H9 (cell line): ENCODE measurements around the gene TGFBR1. TPM values are rescaled to one million over a fixed set of nuclear protein-coding genes. Genes with fewer than 3 reads are reported as not detected.

ENCODE experiments used
- DNase-seq: peaks from one replicate; pipeline ENCODE4 v3.0.0-alpha.2; 2017
- H2AFZ ChIP-seq: one replicate; pipeline ENCODE4 v1.6.1; 2013; ENCODE audit warnings: mild to moderate bottlenecking, low read length, control low read depth, moderate library complexity
- H2AK5ac ChIP-seq: 2 replicates; pipeline ENCODE4 v1.6.1; 2013; ENCODE audit warnings: low read length, control low read depth, mixed read lengths; ENCODE audit not compliant: insufficient read length
- H2BK120ac ChIP-seq: one replicate; pipeline ENCODE4 v1.6.1; 2013; ENCODE audit warnings: low read depth, mild to moderate bottlenecking, low read length, control low read depth, inconsistent platforms; ENCODE audit not compliant: poor library complexity, severe bottlenecking
- H2BK12ac ChIP-seq: 2 replicates; pipeline ENCODE4 v1.6.1; 2013; ENCODE audit warnings: low read length, control low read depth, mixed read lengths, low read depth; ENCODE audit not compliant: insufficient read length
- H2BK15ac ChIP-seq: 2 replicates; pipeline ENCODE4 v1.6.1; 2013; ENCODE audit warnings: low read depth, low read length, control low read depth
- H2BK20ac ChIP-seq: one replicate; pipeline ENCODE4 v1.6.1; 2013; ENCODE audit warnings: low read depth, mild to moderate bottlenecking, low read length, control low read depth, inconsistent platforms; ENCODE audit not compliant: poor library complexity, severe bottlenecking
- H2BK5ac ChIP-seq: 2 replicates; pipeline ENCODE4 v1.6.1; 2013; ENCODE audit warnings: low read length, control low read depth, mixed read lengths; ENCODE audit not compliant: insufficient read length
- H3K14ac ChIP-seq: 2 replicates; pipeline ENCODE4 v1.6.1; 2013; ENCODE audit warnings: low read length, control low read depth; ENCODE audit not compliant: insufficient read depth
- H3K18ac ChIP-seq: 2 replicates; pipeline ENCODE4 v1.6.1; 2013; ENCODE audit warnings: low read depth, mild to moderate bottlenecking, mixed read lengths, low read length, control low read depth; ENCODE audit not compliant: insufficient read length
- H3K23ac ChIP-seq: 2 replicates; pipeline ENCODE4 v1.6.1; 2013; ENCODE audit warnings: low read length, control low read depth, mixed read lengths, low read depth; ENCODE audit not compliant: insufficient read length
- H3K23me2 ChIP-seq: 2 replicates; pipeline ENCODE4 v1.6.1; 2013; ENCODE audit warnings: low read depth, mild to moderate bottlenecking, mixed read lengths, low read length, control low read depth; ENCODE audit not compliant: insufficient read length, poor library complexity, severe bottlenecking
- H3K27ac ChIP-seq: 2 replicates; pipeline ENCODE4 v1.5.1; 2013; ENCODE audit warnings: low read length, control low read depth, mixed read lengths, low read depth; ENCODE audit not compliant: insufficient read length
- H3K27me3 ChIP-seq: 2 replicates; pipeline ENCODE4 v1.6.1; 2013; ENCODE audit warnings: low read length, control low read depth, inconsistent platforms; ENCODE audit not compliant: insufficient read depth
- H3K4ac ChIP-seq: 2 replicates; pipeline ENCODE4 v1.6.1; 2013; ENCODE audit warnings: low read depth, mild to moderate bottlenecking, control low read depth, inconsistent platforms, low read length, moderate library complexity
- H3K4me1 ChIP-seq: 2 replicates; pipeline ENCODE4 v1.6.1; 2013; ENCODE audit warnings: low read length, control low read depth, inconsistent platforms; ENCODE audit not compliant: insufficient read depth
- H3K4me2 ChIP-seq: 2 replicates; pipeline ENCODE4 v1.6.1; 2013; ENCODE audit warnings: low read length, control low read depth, mixed read lengths; ENCODE audit not compliant: insufficient read length, insufficient read depth
- H3K56ac ChIP-seq: 2 replicates; pipeline ENCODE4 v1.6.1; 2013; ENCODE audit warnings: low read depth, mild to moderate bottlenecking, mixed read lengths, low read length, control low read depth; ENCODE audit not compliant: insufficient read length
- H3K79me1 ChIP-seq: 2 replicates; pipeline ENCODE4 v1.6.1; 2013; ENCODE audit warnings: low read depth, mild to moderate bottlenecking, moderate library complexity, low read length, control low read depth, inconsistent platforms; ENCODE audit not compliant: insufficient read depth, poor library complexity, severe bottlenecking
- H3K79me2 ChIP-seq: 2 replicates; pipeline ENCODE4 v1.6.1; 2013; ENCODE audit warnings: low read length, control low read depth, inconsistent platforms; ENCODE audit not compliant: insufficient read depth
- H3K9ac ChIP-seq: 2 replicates; pipeline ENCODE4 v1.6.1; 2013; ENCODE audit warnings: low read length, control low read depth, mixed read lengths; ENCODE audit not compliant: insufficient read length; ENCODE audit errors: extremely low read depth
- H3K9me3 ChIP-seq: one replicate; pipeline ENCODE4 v1.6.1; 2013; ENCODE audit warnings: low read depth, low read length, inconsistent platforms; ENCODE audit not compliant: control insufficient read depth
- H3T11ph ChIP-seq: one replicate; pipeline ENCODE4 v1.6.1; 2013; ENCODE audit warnings: mild to moderate bottlenecking, low read length, control low read depth, inconsistent platforms
- H4K20me1 ChIP-seq: one replicate; pipeline ENCODE4 v1.6.1; 2013; ENCODE audit not compliant: control insufficient read depth, insufficient read length, insufficient read depth
- H4K5ac ChIP-seq: 2 replicates; pipeline ENCODE4 v1.6.1; 2013; ENCODE audit warnings: low read depth, mild to moderate bottlenecking, mixed read lengths, low read length, control low read depth; ENCODE audit not compliant: insufficient read length
- H4K8ac ChIP-seq: replicated peaks from 2 replicates; pipeline ENCODE4 v1.6.1; 2013; ENCODE audit warnings: low read length, control low read depth, mixed read lengths, low read depth; ENCODE audit not compliant: insufficient read length
- H4K91ac ChIP-seq: 2 replicates; pipeline ENCODE4 v1.6.1; 2013; ENCODE audit warnings: low read depth, mild to moderate bottlenecking, moderate library complexity, mixed read lengths, low read length, control low read depth; ENCODE audit not compliant: insufficient read length
- H3K27ac Mint-ChIP-seq, 3 experiments: 2 replicates in 2 of 3; 3 replicates in 1 of 3; pipeline ENCODE4 v1.8.0; 2020 to 2021; ENCODE audit warnings: mixed read lengths in 3 of 3, mild to moderate bottlenecking in 1 of 3, moderate library complexity in 1 of 3
- H3K27me3 Mint-ChIP-seq: 2 replicates; pipeline ENCODE4 v1.8.0; 2021; ENCODE audit warnings: low read depth, mild to moderate bottlenecking, moderate library complexity, mixed read lengths
- H3K36me3 Mint-ChIP-seq, 3 experiments: 2 replicates in 2 of 3; 3 replicates in 1 of 3; pipeline ENCODE4 v1.8.0; 2020 to 2021; ENCODE audit warnings: low read depth in 3 of 3, mixed read lengths in 3 of 3; ENCODE audit not compliant: insufficient read depth in 1 of 3
- H3K4me1 Mint-ChIP-seq, 2 experiments: 2 replicates each; pipeline ENCODE4 v1.8.0; 2020; ENCODE audit warnings: mixed read lengths in 2 of 2
- H3K4me3 Mint-ChIP-seq, 2 experiments: 2 replicates in 1 of 2; 3 replicates in 1 of 2; pipeline ENCODE4 v1.8.0; 2020 to 2021; ENCODE audit warnings: mild to moderate bottlenecking in 2 of 2, mixed read lengths in 2 of 2, moderate library complexity in 1 of 2
- H3K9me3 Mint-ChIP-seq, 2 experiments: 2 replicates in 1 of 2; 3 replicates in 1 of 2; pipeline ENCODE4 v1.8.0; 2020; ENCODE audit warnings: mild to moderate bottlenecking in 2 of 2, mixed read lengths in 2 of 2, moderate library complexity in 1 of 2
- CTCF ChIP-seq: fragments of 200-600 bp; sonication (generic); conservative IDR thresholded peaks from 3 replicates; pipeline ENCODE4 v1.8.0; 2021; ENCODE audit warnings: antibody characterized with exemption, mild to moderate bottlenecking
- WGBS: extraction: QIAGEN DNeasy Blood & Tissue Kit; methylation state at CpG from one replicate; pipeline ENCODE4 v1.1.7; 2013; ENCODE audit warnings: missing lambda C conversion rate, low lambda C conversion rate, mixed read lengths; ENCODE audit not compliant: insufficient read length; ENCODE audit errors: extremely low coverage; 5-methylcytosine and 5-hydroxymethylcytosine counted together
- total RNA-seq: library from RNA; stranded (reverse); gene quantifications from 2 replicates; pipeline ENCODE4 v1.2.1, GENCODE V29; 2021

Gene TGFBR1
- total RNA-seq, 1 experiment from 2014 or later, result 59.3 TPM

DNA sequence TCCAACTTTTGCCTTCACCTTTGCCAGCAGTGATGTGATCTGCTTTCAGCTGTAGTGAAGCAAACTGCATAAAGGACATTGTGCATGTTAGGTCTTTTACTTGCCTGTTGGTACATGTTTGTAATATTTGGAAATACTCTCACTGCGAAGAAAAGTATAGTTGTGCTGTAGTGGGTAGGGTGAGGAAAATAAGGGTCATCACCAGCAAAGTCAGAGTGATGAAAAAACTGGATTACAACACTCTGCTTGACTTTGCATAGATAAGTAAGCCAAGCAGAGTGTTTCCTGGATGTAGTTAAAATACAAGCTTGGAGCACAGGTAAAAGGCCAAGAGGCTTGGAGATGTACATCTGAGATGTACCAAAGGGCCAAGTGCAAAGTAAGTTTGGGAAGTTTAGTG, 16.7 kb downstream of the TGFBR1 start:
- H4K8ac ChIP-seq, result no peak overlapping the region
- no peak overlapping the region for H3K27ac ChIP-seq
- no peak overlapping the region for H2BK12ac ChIP-seq
- Mint-ChIP-seq H3K4me1 (peaks cover 4 to 14% of the 10 kb centered on the region in 2 experiments), H3K9me3 (peaks cover 3 to 11% of the 10 kb centered on the region in 2 experiments; a peak in 3 of 5 replicates), H3K27me3 (no peaks in the 10 kb centered on the region), H3K27ac (no peak overlapping the region), H3K36me3 (peaks cover 0 to 18% (median 13%) of the 10 kb centered on the region in 3 experiments; a peak in 5 of 7 replicates), H3K4me3 (no peak overlapping the region)
- H4K5ac ChIP-seq, result no peak overlapping the region
- H2BK120ac ChIP-seq, result no peak overlapping the region
- H3K14ac ChIP-seq, result no peak overlapping the region
- no peak overlapping the region for H3K23ac ChIP-seq
- H2AK5ac ChIP-seq, result no peak overlapping the region
- H3K9me3 ChIP-seq, result peaks cover under 1% of the 10 kb centered on the region
- no peak overlapping the region for H4K91ac ChIP-seq
- H3K27me3 ChIP-seq, result no peaks in the 10 kb centered on the region
- H2BK5ac ChIP-seq, result no peak overlapping the region
- no peak overlapping the region for H3K18ac ChIP-seq
- no peak overlapping the region for H3K9ac ChIP-seq
- peaks cover 11% of the 10 kb centered on the region for H3K79me1 ChIP-seq
- no peak overlapping the region for H2BK20ac ChIP-seq
- H3K79me2 ChIP-seq, result peaks cover 7% of the 10 kb centered on the region; the same call in 1 of the 2 replicates
- DNase-seq, result no peak
- H2BK15ac ChIP-seq, result no peak overlapping the region
- H2AFZ ChIP-seq, result no peak overlapping the region
- no peak overlapping the region for H3K56ac ChIP-seq
- no peaks in the 10 kb centered on the region for H3K4me1 ChIP-seq
- whole genome bisulfite sequencing, result no CpG with 5 or more reads among the region's 1 CpG
- H3K4ac ChIP-seq, result no peak overlapping the region
- H3T11ph ChIP-seq, result no peak overlapping the region
- H3K23me2 ChIP-seq, result no peaks in the 10 kb centered on the region
- no peaks in the 10 kb centered on the region for H4K20me1 ChIP-seq
- TF ChIP-seq CTCF, result no peak
- H3K4me2 ChIP-seq, result no peak overlapping the region
